ENCODE results near the gene OVCA2. TPM values are rescaled to one million over a fixed set of nuclear protein-coding genes. Genes with fewer than 3 reads are reported as not detected.

OVCA2 gene
- total and polyA plus RNA-seq, 2 donors (not counting 3 experiments of a cell fraction or from before 2014, with no cell fraction given), result 41.3 to 84.2 TPM

GRCh38 chr17:2030779-2031163 is 11.1 kb upstream of the OVCA2 start:
- H3K27me3 ChIP-seq (ENCODE audit: control insufficient read depth in 2 of 2, insufficient read depth in 2 of 2, low read length in 2 of 2), result peaks cover 10 to 15% of the 10 kb centered on the region in 2 experiments
- H3K27ac ChIP-seq (ENCODE audit: insufficient read depth, low read depth, low read length), result no peak overlapping the region
- ChIA-PET POLR2A (no interaction called here), CTCF (interaction anchor here (0.6 to 9.5 kb wide), 2 partner anchors 121 to 136 kb away, joined by 3 to 270 read pairs; no protein-coding TSS in a partner anchor)
- H3K79me2 ChIP-seq (ENCODE audit: control insufficient read depth, insufficient read depth, low read length), result peaks cover 4% of the 10 kb centered on the region
- peaks cover 4% of the 10 kb centered on the region for H3K4me1 ChIP-seq (ENCODE audit: control insufficient read depth, extremely low read depth, insufficient read depth, low read length)
- peak overlapping the region; percentile 41 for H3K4me2 ChIP-seq (ENCODE audit: insufficient read depth, low read length)
- H3K9me1 ChIP-seq (replicated peaks; ENCODE audit: control insufficient read depth, extremely low read depth, insufficient read depth, low read length), result no peaks in the 10 kb centered on the region
- no peaks in the 10 kb centered on the region for H3K9me3 ChIP-seq (replicated peaks; ENCODE audit: control insufficient read depth, insufficient read depth, low read length)
- H4K20me1 ChIP-seq (replicated peaks; ENCODE audit: control insufficient read depth, extremely low read depth, insufficient read depth, low read length), result no peaks in the 10 kb centered on the region
- peak overlapping the region in 2 of 3 experiments; percentile 87 to 97 for H3K4me3 ChIP-seq (replicated peaks in 1 of 3; ENCODE audit: insufficient read depth in 1 of 3, low read depth in 1 of 3, low read length in 3 of 3)
- peaks cover 0 to 5% of the 10 kb centered on the region in 2 experiments for H3K36me3 ChIP-seq (ENCODE audit: control insufficient read depth in 2 of 2, extremely low read depth in 1 of 2, insufficient read depth in 2 of 2, low read length in 2 of 2)
- no TSS peak for BruUV-seq (replicated peaks)
- peak; percentile 53 to 68 for TF ChIP-seq CTCF (IDR thresholded peaks at IDR 0.05; ENCODE audit: extremely low read depth in 1 of 2, insufficient read depth in 1 of 2, low read depth in 1 of 2, low read length in 2 of 2)
- no peak for TF ChIP-seq POLR2AphosphoS5 (IDR thresholded peaks at IDR 0.05; ENCODE audit: insufficient read depth, low read depth, low read length)
- no peak for TF ChIP-seq MYC (IDR thresholded peaks at IDR 0.05; ENCODE audit: low read depth, low read length)
- no peak for TF ChIP-seq POLR2A (IDR thresholded peaks at IDR 0.05; ENCODE audit: low read depth, low read length)
- TF ChIP-seq JUN (IDR thresholded peaks at IDR 0.05; ENCODE audit: borderline replicate concordance, insufficient read depth, insufficient read length, low read depth), result no peak
- dilution Hi-C loops (cut with MboI; ENCODE audit: extremely low pct_ligation_motif_present, low sequenced_read_pairs) (no loop called here), intact Hi-C loops (cut with micrococcal nuclease) (loop anchor here (1.0 to 5.0 kb wide), 3 partner anchors 11 to 313 kb away; no protein-coding TSS in a partner anchor)
- no peak for FAIRE-seq
- DNase-seq (ENCODE audit: low read depth, low spot score), result no peak
- peak overlapping the region; percentile 73 for H3K9ac ChIP-seq (replicated peaks; ENCODE audit: extremely low read depth, insufficient read depth, low read length)
- H2AFZ ChIP-seq (ENCODE audit: low read depth, low read length), result peak overlapping the region; percentile 9

- no peak for DNase-seq (ENCODE audit: low read depth, low spot score)
- no peak overlapping the region for H3K4me3 ChIP-seq (replicated peaks in 1 of 3; ENCODE audit: insufficient read depth in 1 of 3, low read depth in 1 of 3, low read length in 3 of 3)
- peaks cover 4% of the 10 kb centered on the region for H3K4me1 ChIP-seq (ENCODE audit: control insufficient read depth, extremely low read depth, insufficient read depth, low read length)
- no peaks in the 10 kb centered on the region for H3K9me3 ChIP-seq (replicated peaks; ENCODE audit: control insufficient read depth, insufficient read depth, low read length)
- no peaks in the 10 kb centered on the region for H3K9me1 ChIP-seq (replicated peaks; ENCODE audit: control insufficient read depth, extremely low read depth, insufficient read depth, low read length)
- no peak overlapping the region for H2AFZ ChIP-seq (ENCODE audit: low read depth, low read length)
- TF ChIP-seq CTCF (IDR thresholded peaks at IDR 0.05; ENCODE audit: extremely low read depth in 1 of 2, insufficient read depth in 1 of 2, low read depth in 1 of 2, low read length in 2 of 2) (no peak), MAX (IDR thresholded peaks at IDR 0.05; ENCODE audit: insufficient read depth, insufficient read length) (no peak), MYC (IDR thresholded peaks at IDR 0.05; ENCODE audit: low read depth, low read length) (no peak), POLR2A (IDR thresholded peaks at IDR 0.05; ENCODE audit: low read depth, low read length) (no peak), EZH2 (IDR thresholded peaks at IDR 0.05; ENCODE audit: borderline replicate concordance, low read depth, low read length, severe bottlenecking) (no peak), JUN (IDR thresholded peaks at IDR 0.05; ENCODE audit: borderline replicate concordance, insufficient read depth, insufficient read length, low read depth) (no peak), FOS (IDR thresholded peaks at IDR 0.05; ENCODE audit: borderline replicate concordance, insufficient read depth, low read length) (no peak), GATA2 (IDR thresholded peaks at IDR 0.05; ENCODE audit: insufficient read depth, insufficient read length, low read depth, low read length) (no peak)
- H3K27me3 ChIP-seq (ENCODE audit: control insufficient read depth in 2 of 2, insufficient read depth in 2 of 2, low read length in 2 of 2), result peaks cover 0 to 4% of the 10 kb centered on the region in 2 experiments
- H3K9ac ChIP-seq (replicated peaks; ENCODE audit: extremely low read depth, insufficient read depth, low read length), result no peak overlapping the region
- BruUV-seq (replicated peaks), result no TSS peak
- CTCF ChIA-PET, result no interaction called here
- H4K20me1 ChIP-seq (replicated peaks; ENCODE audit: control insufficient read depth, extremely low read depth, insufficient read depth, low read length), result no peaks in the 10 kb centered on the region
- FAIRE-seq, result no peak
- no peak overlapping the region for H3K27ac ChIP-seq (ENCODE audit: insufficient read depth, low read depth, low read length)
- dilution Hi-C loops (cut with MboI; ENCODE audit: extremely low pct_ligation_motif_present, low sequenced_read_pairs) (no loop called here), intact Hi-C loops (cut with micrococcal nuclease) (loop anchor here (5.0 kb wide), 1 partner anchor 316 kb away; no protein-coding TSS in a partner anchor)
- POLR2A ChIA-PET, result no interaction called here
- peaks cover 3 to 24% of the 10 kb centered on the region in 2 experiments for H3K36me3 ChIP-seq (ENCODE audit: control insufficient read depth in 2 of 2, extremely low read depth in 1 of 2, insufficient read depth in 2 of 2, low read length in 2 of 2)
- peaks cover 4% of the 10 kb centered on the region for H3K79me2 ChIP-seq (ENCODE audit: control insufficient read depth, insufficient read depth, low read length)
- H3K4me2 ChIP-seq (ENCODE audit: insufficient read depth, low read length), result no peak overlapping the region
Measured at GRCh38 chr17:2033153-2033552, 8.7 kb upstream of the OVCA2 start.

All from endothelial cell of umbilical vein (primary cell).